Neural crest cell (in vitro differentiated cells): ENCODE results near the gene MYO5C. TPM values are rescaled to one million over a fixed set of nuclear protein-coding genes. Genes with fewer than 3 reads are reported as not detected.
A peak's percentile ranks its signal among the peaks of the same experiment; 100 is the strongest.
"Not testable (repeated sequence)": the region's sequence is repeated elsewhere in the genome, so short reads cannot be mapped to it uniquely, and the experiment has no call there.

Experiments
- DNase-seq: peaks from one replicate; pipeline ENCODE4 v3.0.0; 2021; ENCODE audit warnings: low read depth, mixed read lengths, low spot score
- H3K27ac Mint-ChIP-seq: one replicate; pipeline ENCODE4 v1.8.0; 2021; ENCODE audit warnings: mild to moderate bottlenecking, mixed read lengths; ENCODE audit not compliant: unreplicated experiment
- H3K27me3 Mint-ChIP-seq: 2 replicates; pipeline ENCODE4 v1.8.0; 2021; ENCODE audit warnings: low read depth, mild to moderate bottlenecking, mixed read lengths
- H3K36me3 Mint-ChIP-seq: 2 replicates; pipeline ENCODE4 v1.8.0; 2021; ENCODE audit warnings: low read depth, mild to moderate bottlenecking, mixed read lengths
- H3K4me1 Mint-ChIP-seq: 2 replicates; pipeline ENCODE4 v1.8.0; 2021; ENCODE audit warnings: mixed read lengths
- H3K4me3 Mint-ChIP-seq: one replicate; pipeline ENCODE4 v1.8.0; 2021; ENCODE audit warnings: mild to moderate bottlenecking, mixed read lengths
- H3K9me3 Mint-ChIP-seq: 2 replicates; pipeline ENCODE4 v1.8.0; 2021; ENCODE audit warnings: mixed read lengths
- CTCF ChIP-seq: fragments of 200-600 bp; sonication (generic); conservative IDR thresholded peaks from 2 replicates; pipeline ENCODE4 v1.5.0; 2021; ENCODE audit warnings: antibody characterized with exemption, mild to moderate bottlenecking
- total RNA-seq: library from RNA; stranded (reverse); gene quantifications from 2 replicates; pipeline ENCODE4 v1.2.1, GENCODE V29; 2021

MYO5C gene
- total RNA-seq, 1 donor from 2014 or later: 7.7 TPM

- peak; percentile 63 for DNase-seq
- H3K4me3 Mint-ChIP-seq: peak overlapping the region; percentile 91
- peaks cover 44% of the 10 kb centered on the region for H3K27me3 Mint-ChIP-seq
- no peaks in the 10 kb centered on the region for H3K36me3 Mint-ChIP-seq
- H3K4me1 Mint-ChIP-seq: peaks cover 14% of the 10 kb centered on the region
- TF ChIP-seq CTCF: peak; percentile 23
- H3K9me3 Mint-ChIP-seq: no peaks in the 10 kb centered on the region
- peak overlapping the region; percentile 98 for H3K27ac Mint-ChIP-seq
These were observed 116.1 kb downstream of the MYO5C start for GRCh38 chr15:52179278-52180195.

- H3K4me1 Mint-ChIP-seq: peaks cover 14% of the 10 kb centered on the region
- H3K27ac Mint-ChIP-seq: peak overlapping the region; percentile 87
- TF ChIP-seq CTCF: no peak
- peaks cover 44% of the 10 kb centered on the region for H3K27me3 Mint-ChIP-seq
- DNase-seq: no peak
- peak overlapping the region; percentile 90 for H3K4me3 Mint-ChIP-seq
- H3K9me3 Mint-ChIP-seq: no peaks in the 10 kb centered on the region
- no peaks in the 10 kb centered on the region for H3K36me3 Mint-ChIP-seq
These were observed 116.8 kb downstream of the MYO5C start for GRCh38 chr15:52178765-52179164.

GRCh38 chr15:52172869-52173268 lies 122.7 kb downstream of the MYO5C start:
- no peaks in the 10 kb centered on the region for H3K9me3 Mint-ChIP-seq
- H3K27ac Mint-ChIP-seq: no peak overlapping the region
- peaks cover 5% of the 10 kb centered on the region for H3K27me3 Mint-ChIP-seq
- no peak for DNase-seq
- TF ChIP-seq CTCF: no peak
- H3K4me1 Mint-ChIP-seq: no peaks in the 10 kb centered on the region
- peaks cover 2% of the 10 kb centered on the region for H3K36me3 Mint-ChIP-seq
- H3K4me3 Mint-ChIP-seq: no peak overlapping the region

- H3K4me3 Mint-ChIP-seq: no peak overlapping the region
- no peaks in the 10 kb centered on the region for H3K27me3 Mint-ChIP-seq
- H3K36me3 Mint-ChIP-seq: peaks cover 2% of the 10 kb centered on the region
- no peaks in the 10 kb centered on the region for H3K9me3 Mint-ChIP-seq
- no peaks in the 10 kb centered on the region for H3K4me1 Mint-ChIP-seq
- H3K27ac Mint-ChIP-seq: no peak overlapping the region
- TF ChIP-seq CTCF: no peak
- DNase-seq: no peak
These were observed 123.8 kb downstream of the MYO5C start for GRCh38 chr15:52171807-52172206.

- H3K4me3 Mint-ChIP-seq: no peak overlapping the region
- H3K9me3 Mint-ChIP-seq: no peaks in the 10 kb centered on the region
- H3K27ac Mint-ChIP-seq: no peak overlapping the region
- H3K4me1 Mint-ChIP-seq: no peaks in the 10 kb centered on the region
- H3K36me3 Mint-ChIP-seq: peaks cover 2% of the 10 kb centered on the region
- no peaks in the 10 kb centered on the region for H3K27me3 Mint-ChIP-seq
- no peak for TF ChIP-seq CTCF
- no peak for DNase-seq
These were observed 124.2 kb downstream of the MYO5C start for GRCh38 chr15:52171386-52171785.

- not testable (repeated sequence) for DNase-seq, H3K4me1 Mint-ChIP-seq, H3K27me3 Mint-ChIP-seq, H3K4me3 Mint-ChIP-seq, H3K27ac Mint-ChIP-seq, H3K9me3 Mint-ChIP-seq, H3K36me3 Mint-ChIP-seq
These were observed 125.4 kb downstream of the MYO5C start for GRCh38 chr15:52170199-52170598.

- H3K36me3 Mint-ChIP-seq, DNase-seq, H3K27me3 Mint-ChIP-seq, H3K4me3 Mint-ChIP-seq, H3K4me1 Mint-ChIP-seq, H3K27ac Mint-ChIP-seq, H3K9me3 Mint-ChIP-seq: not testable (repeated sequence)
These were observed 130.0 kb downstream of the MYO5C start for GRCh38 chr15:52165494-52166131.
